Neural progenitor cell (in vitro differentiated cells): Measurements from ENCODE around the gene ILDR2.

ENCODE experiments used
- EZH2 ChIP-seq: fragments of 200-600 bp; sonication (generic); IDR thresholded peaks from 2 replicates; pipeline ENCODE4 v1.6.1; 2017; ENCODE audit warnings: antibody characterized with exemption, mild to moderate bottlenecking, moderate library complexity
- TF ChIP-seq, protein P1 (sequence below): fragments of 200-600 bp; sonication (generic); IDR thresholded peaks from 2 replicates; pipeline ENCODE4 v1.5.1; 2017; ENCODE audit warnings: antibody characterized with exemption, mild to moderate bottlenecking

GRCh38 chr1:166981589-166981988 lies 6.2 kb upstream of the ILDR2 start:
- TF ChIP-seq, protein P1, sequence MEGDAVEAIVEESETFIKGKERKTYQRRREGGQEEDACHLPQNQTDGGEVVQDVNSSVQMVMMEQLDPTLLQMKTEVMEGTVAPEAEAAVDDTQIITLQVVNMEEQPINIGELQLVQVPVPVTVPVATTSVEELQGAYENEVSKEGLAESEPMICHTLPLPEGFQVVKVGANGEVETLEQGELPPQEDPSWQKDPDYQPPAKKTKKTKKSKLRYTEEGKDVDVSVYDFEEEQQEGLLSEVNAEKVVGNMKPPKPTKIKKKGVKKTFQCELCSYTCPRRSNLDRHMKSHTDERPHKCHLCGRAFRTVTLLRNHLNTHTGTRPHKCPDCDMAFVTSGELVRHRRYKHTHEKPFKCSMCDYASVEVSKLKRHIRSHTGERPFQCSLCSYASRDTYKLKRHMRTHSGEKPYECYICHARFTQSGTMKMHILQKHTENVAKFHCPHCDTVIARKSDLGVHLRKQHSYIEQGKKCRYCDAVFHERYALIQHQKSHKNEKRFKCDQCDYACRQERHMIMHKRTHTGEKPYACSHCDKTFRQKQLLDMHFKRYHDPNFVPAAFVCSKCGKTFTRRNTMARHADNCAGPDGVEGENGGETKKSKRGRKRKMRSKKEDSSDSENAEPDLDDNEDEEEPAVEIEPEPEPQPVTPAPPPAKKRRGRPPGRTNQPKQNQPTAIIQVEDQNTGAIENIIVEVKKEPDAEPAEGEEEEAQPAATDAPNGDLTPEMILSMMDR: no peak
- no peak for TF ChIP-seq EZH2
